ENCODE measurements around the gene ALK. TPM values are rescaled to one million over a fixed set of nuclear protein-coding genes. Genes with fewer than 3 reads are reported as not detected.

Gene ALK
- total and polyA plus RNA-seq, 2 donors = 0.19 to 0.21 TPM

GRCh38 chr2:29699045-29699444 lies 222.3 kb downstream of the ALK start:
- WGBS = 87% methylated on average over 4 of the region's 4 CpGs
- Histone ChIP-seq H3K27me3 (ENCODE audit: control insufficient read depth in 2 of 2, insufficient read depth in 1 of 2, low read length in 1 of 2) (no peaks in the 10 kb centered on the region), H3K4me3 (ENCODE audit: low read length in 2 of 2) (no peak overlapping the region), H3K4me1 (ENCODE audit: control insufficient read depth in 2 of 2, insufficient read depth in 2 of 2, low read length in 2 of 2) (no peaks in the 10 kb centered on the region), H3K27ac (ENCODE audit: low read depth in 1 of 2, low read length in 1 of 2) (no peak overlapping the region), H3K36me3 (ENCODE audit: control insufficient read depth in 2 of 2, insufficient read depth in 2 of 2, low read length in 1 of 2) (no peaks in the 10 kb centered on the region), H3K9me3 (ENCODE audit: control insufficient read depth in 2 of 2, insufficient read depth in 1 of 2, low read length in 1 of 2) (no peaks in the 10 kb centered on the region)
- no peak for DNase-seq (ENCODE audit: low read depth in 6 of 9, low spot score in 9 of 9)

DNA sequence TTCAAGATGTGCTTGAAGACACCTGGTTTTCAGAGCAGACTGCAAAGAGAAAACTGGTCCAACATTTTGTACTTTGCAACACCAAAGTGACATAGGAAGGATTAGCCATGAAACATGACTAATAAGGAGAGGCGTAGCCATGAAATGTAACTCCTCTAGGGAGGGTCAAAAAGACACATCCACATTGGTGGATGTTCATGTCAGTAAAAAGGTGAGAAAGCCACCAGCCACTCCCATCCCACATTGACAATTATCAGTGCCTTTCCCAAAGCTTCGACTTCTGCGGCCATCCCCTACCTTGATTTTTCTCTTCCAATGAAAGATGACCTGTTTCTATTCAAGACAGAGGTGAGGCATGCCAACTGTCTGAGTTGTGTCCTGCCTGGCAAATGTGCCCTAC lies 223.2 kb downstream of the ALK start:
- no peak overlapping the region for H3K27ac ChIP-seq (ENCODE audit: low read depth in 1 of 2, low read length in 1 of 2)
- H3K27me3 ChIP-seq (ENCODE audit: control insufficient read depth in 2 of 2, insufficient read depth in 1 of 2, low read length in 1 of 2) = no peaks in the 10 kb centered on the region
- DNase-seq (ENCODE audit: low read depth in 6 of 9, low spot score in 9 of 9) = no peak
- H3K4me3 ChIP-seq (ENCODE audit: low read length in 2 of 2) = no peak overlapping the region
- H3K36me3 ChIP-seq (ENCODE audit: control insufficient read depth in 2 of 2, insufficient read depth in 2 of 2, low read length in 1 of 2) = no peaks in the 10 kb centered on the region
- no peaks in the 10 kb centered on the region for H3K9me3 ChIP-seq (ENCODE audit: control insufficient read depth in 2 of 2, insufficient read depth in 1 of 2, low read length in 1 of 2)
- no peaks in the 10 kb centered on the region for H3K4me1 ChIP-seq (ENCODE audit: control insufficient read depth in 2 of 2, insufficient read depth in 2 of 2, low read length in 2 of 2)
- WGBS = 96% methylated on average over 3 of the region's 3 CpGs

DNA sequence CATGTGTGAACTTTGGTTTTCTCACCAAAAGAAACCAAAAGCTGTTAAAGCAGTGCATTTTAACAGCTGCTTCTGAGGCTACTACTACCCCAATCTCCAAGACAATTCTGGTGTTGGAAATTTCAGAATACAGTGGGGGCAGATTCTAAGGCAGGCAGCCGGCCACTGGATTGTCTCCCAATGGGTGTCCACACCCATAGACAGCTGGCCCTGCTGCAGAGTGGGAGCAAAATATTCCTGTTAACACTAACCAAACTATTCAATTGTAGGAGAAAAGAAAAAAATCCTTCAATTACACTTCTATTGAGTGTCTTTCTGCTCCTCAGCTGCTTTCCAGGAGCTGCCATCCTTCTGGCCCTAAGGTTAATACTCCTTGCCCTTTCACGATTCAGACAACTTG lies 223.7 kb downstream of the ALK start:
- H3K9me3 ChIP-seq (ENCODE audit: control insufficient read depth in 2 of 2, insufficient read depth in 1 of 2, low read length in 1 of 2) = no peaks in the 10 kb centered on the region
- no peaks in the 10 kb centered on the region for H3K4me1 ChIP-seq (ENCODE audit: control insufficient read depth in 2 of 2, insufficient read depth in 2 of 2, low read length in 2 of 2)
- DNase-seq (ENCODE audit: low read depth in 6 of 9, low spot score in 9 of 9) = no peak
- no peaks in the 10 kb centered on the region for H3K36me3 ChIP-seq (ENCODE audit: control insufficient read depth in 2 of 2, insufficient read depth in 2 of 2, low read length in 1 of 2)
- no peak overlapping the region for H3K4me3 ChIP-seq (ENCODE audit: low read length in 2 of 2)
- H3K27ac ChIP-seq (ENCODE audit: low read depth in 1 of 2, low read length in 1 of 2) = no peak overlapping the region
- H3K27me3 ChIP-seq (ENCODE audit: control insufficient read depth in 2 of 2, insufficient read depth in 1 of 2, low read length in 1 of 2) = no peaks in the 10 kb centered on the region
- 97% methylated on average over 2 of the region's 2 CpGs for WGBS

DNA sequence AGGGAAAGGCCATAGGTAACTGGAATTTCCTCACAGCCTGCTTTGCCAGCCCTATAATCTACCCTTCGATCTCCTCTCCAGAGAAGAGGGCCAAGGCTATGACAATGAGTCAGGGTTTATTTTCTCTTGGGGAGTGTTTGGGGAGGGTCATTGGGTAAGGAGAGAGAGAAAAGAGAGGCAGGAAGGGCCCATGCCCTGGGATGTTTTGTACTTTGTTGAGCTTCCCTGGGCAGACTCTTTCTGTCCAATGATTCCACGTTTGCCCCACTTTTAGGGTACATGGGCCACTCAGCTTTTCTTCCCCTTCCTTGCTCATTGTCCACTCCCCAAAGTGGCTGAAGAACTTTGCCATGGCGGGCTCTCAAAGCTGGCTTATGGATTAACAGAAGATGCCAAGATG lies 224.2 kb downstream of the ALK start:
- 92% methylated on average over 3 of the region's 3 CpGs for WGBS
- Histone ChIP-seq H3K27me3 (ENCODE audit: control insufficient read depth in 2 of 2, insufficient read depth in 1 of 2, low read length in 1 of 2) (no peaks in the 10 kb centered on the region), H3K4me3 (ENCODE audit: low read length in 2 of 2) (no peak overlapping the region), H3K27ac (ENCODE audit: low read depth in 1 of 2, low read length in 1 of 2) (no peak overlapping the region), H3K4me1 (ENCODE audit: control insufficient read depth in 2 of 2, insufficient read depth in 2 of 2, low read length in 2 of 2) (no peaks in the 10 kb centered on the region), H3K9me3 (ENCODE audit: control insufficient read depth in 2 of 2, insufficient read depth in 1 of 2, low read length in 1 of 2) (no peaks in the 10 kb centered on the region), H3K36me3 (ENCODE audit: control insufficient read depth in 2 of 2, insufficient read depth in 2 of 2, low read length in 1 of 2) (no peaks in the 10 kb centered on the region)
- no peak for DNase-seq (ENCODE audit: low read depth in 6 of 9, low spot score in 9 of 9)

GRCh38 chr2:29694741-29695140 lies 226.6 kb downstream of the ALK start:
- H3K9me3 ChIP-seq (ENCODE audit: control insufficient read depth in 2 of 2, insufficient read depth in 1 of 2, low read length in 1 of 2) = no peaks in the 10 kb centered on the region
- 95% methylated on average over 5 of the region's 5 CpGs for WGBS
- no peak overlapping the region for H3K4me3 ChIP-seq (ENCODE audit: low read length in 2 of 2)
- H3K27ac ChIP-seq (ENCODE audit: low read depth in 1 of 2, low read length in 1 of 2) = no peak overlapping the region
- no peak for DNase-seq (ENCODE audit: low read depth in 6 of 9, low spot score in 9 of 9)
- H3K4me1 ChIP-seq (ENCODE audit: control insufficient read depth in 2 of 2, insufficient read depth in 2 of 2, low read length in 2 of 2) = no peaks in the 10 kb centered on the region
- no peaks in the 10 kb centered on the region for H3K27me3 ChIP-seq (ENCODE audit: control insufficient read depth in 2 of 2, insufficient read depth in 1 of 2, low read length in 1 of 2)
- H3K36me3 ChIP-seq (ENCODE audit: control insufficient read depth in 2 of 2, insufficient read depth in 2 of 2, low read length in 1 of 2) = no peaks in the 10 kb centered on the region

DNA sequence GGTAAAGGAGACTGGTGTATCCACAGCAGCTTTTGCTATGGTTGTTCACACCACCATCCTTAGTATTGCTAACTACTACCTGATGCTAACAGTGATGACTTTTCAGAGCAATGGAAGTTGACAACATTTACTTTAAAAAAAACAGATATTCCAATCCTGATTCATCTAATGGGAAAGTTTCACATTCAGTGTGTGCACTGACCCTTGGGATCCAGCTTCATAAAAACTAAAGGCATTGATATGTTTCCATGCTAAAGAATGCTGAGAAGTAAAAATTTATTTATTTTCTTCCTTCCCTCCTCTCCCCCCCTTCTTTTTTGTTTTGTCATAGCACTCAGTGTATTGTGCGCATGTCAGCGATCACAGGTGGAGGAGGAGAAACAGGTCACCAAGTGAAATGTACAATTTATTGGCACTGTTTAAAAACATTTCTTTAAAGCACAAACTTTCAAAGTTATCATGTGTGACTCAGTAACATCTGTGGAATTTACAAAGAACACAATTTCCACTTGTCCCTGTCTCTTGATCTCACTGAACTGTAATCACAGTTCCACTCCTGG lies 229.9 kb downstream of the ALK start:
- Histone ChIP-seq H3K27ac (ENCODE audit: low read depth in 1 of 2, low read length in 1 of 2) (no peak overlapping the region), H3K9me3 (ENCODE audit: control insufficient read depth in 2 of 2, insufficient read depth in 1 of 2, low read length in 1 of 2) (no peaks in the 10 kb centered on the region), H3K27me3 (ENCODE audit: control insufficient read depth in 2 of 2, insufficient read depth in 1 of 2, low read length in 1 of 2) (no peaks in the 10 kb centered on the region), H3K4me1 (ENCODE audit: control insufficient read depth in 2 of 2, insufficient read depth in 2 of 2, low read length in 2 of 2) (no peaks in the 10 kb centered on the region), H3K36me3 (ENCODE audit: control insufficient read depth in 2 of 2, insufficient read depth in 2 of 2, low read length in 1 of 2) (no peaks in the 10 kb centered on the region), H3K4me3 (ENCODE audit: low read length in 2 of 2) (no peak overlapping the region)
- 94% methylated on average over 2 of the region's 2 CpGs for WGBS
- DNase-seq (ENCODE audit: low read depth in 6 of 9, low spot score in 9 of 9) = no peak

DNA sequence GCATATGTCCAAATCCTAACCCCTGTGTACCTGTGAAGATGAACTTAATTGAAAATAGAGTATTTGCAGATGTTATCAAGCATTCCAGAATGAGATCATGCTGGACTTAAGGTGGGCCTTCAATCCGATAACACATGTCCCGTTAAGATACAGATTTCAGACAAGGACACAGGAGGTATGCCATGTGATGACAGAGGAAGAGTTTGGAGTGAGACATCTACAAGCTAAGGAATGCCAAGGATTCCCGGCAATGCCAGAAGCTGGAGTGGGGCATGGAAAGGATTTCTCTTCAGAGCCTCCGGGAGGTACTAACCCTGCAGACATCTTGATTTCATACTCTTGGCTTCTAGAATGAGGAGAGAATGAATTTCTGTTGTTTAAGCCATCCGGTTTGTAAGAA lies 231.7 kb downstream of the ALK start:
- DNase-seq (ENCODE audit: low read depth in 6 of 9, low spot score in 9 of 9) = no peak
- Histone ChIP-seq H3K27ac (ENCODE audit: low read depth in 1 of 2, low read length in 1 of 2) (no peak overlapping the region), H3K4me1 (ENCODE audit: control insufficient read depth in 2 of 2, insufficient read depth in 2 of 2, low read length in 2 of 2) (no peaks in the 10 kb centered on the region), H3K9me3 (ENCODE audit: control insufficient read depth in 2 of 2, insufficient read depth in 1 of 2, low read length in 1 of 2) (no peaks in the 10 kb centered on the region), H3K4me3 (ENCODE audit: low read length in 2 of 2) (no peak overlapping the region), H3K27me3 (ENCODE audit: control insufficient read depth in 2 of 2, insufficient read depth in 1 of 2, low read length in 1 of 2) (no peaks in the 10 kb centered on the region), H3K36me3 (ENCODE audit: control insufficient read depth in 2 of 2, insufficient read depth in 2 of 2, low read length in 1 of 2) (no peaks in the 10 kb centered on the region)
- 97% methylated on average over 5 of the region's 5 CpGs for WGBS

DNA sequence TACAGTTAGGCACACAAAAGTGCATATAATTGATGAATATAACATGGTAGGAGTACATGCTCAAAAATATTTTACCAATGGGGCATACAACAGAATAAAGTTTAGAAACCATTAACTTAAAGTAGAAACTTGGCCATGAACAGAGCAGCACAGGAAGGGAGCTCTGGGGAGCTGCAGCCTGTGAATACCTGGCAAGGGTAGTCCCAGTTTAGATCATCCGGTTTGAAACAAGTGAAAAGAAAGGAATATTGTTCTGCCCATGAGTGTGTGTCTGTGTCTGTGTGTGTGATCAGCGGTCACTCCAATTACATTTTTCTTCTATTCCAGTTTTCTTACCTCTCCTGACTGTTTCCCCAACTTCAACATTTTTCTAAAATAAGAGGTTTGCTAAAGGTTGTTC lies 233.0 kb downstream of the ALK start:
- DNase-seq (ENCODE audit: low read depth in 6 of 9, low spot score in 9 of 9) = no peak
- Histone ChIP-seq H3K27me3 (ENCODE audit: control insufficient read depth in 2 of 2, insufficient read depth in 1 of 2, low read length in 1 of 2) (no peaks in the 10 kb centered on the region), H3K36me3 (ENCODE audit: control insufficient read depth in 2 of 2, insufficient read depth in 2 of 2, low read length in 1 of 2) (no peaks in the 10 kb centered on the region), H3K4me3 (ENCODE audit: low read length in 2 of 2) (no peak overlapping the region), H3K27ac (ENCODE audit: low read depth in 1 of 2, low read length in 1 of 2) (no peak overlapping the region), H3K4me1 (ENCODE audit: control insufficient read depth in 2 of 2, insufficient read depth in 2 of 2, low read length in 2 of 2) (no peaks in the 10 kb centered on the region), H3K9me3 (ENCODE audit: control insufficient read depth in 2 of 2, insufficient read depth in 1 of 2, low read length in 1 of 2) (no peaks in the 10 kb centered on the region)
- WGBS = 90% methylated on average over 2 of the region's 2 CpGs

DNA sequence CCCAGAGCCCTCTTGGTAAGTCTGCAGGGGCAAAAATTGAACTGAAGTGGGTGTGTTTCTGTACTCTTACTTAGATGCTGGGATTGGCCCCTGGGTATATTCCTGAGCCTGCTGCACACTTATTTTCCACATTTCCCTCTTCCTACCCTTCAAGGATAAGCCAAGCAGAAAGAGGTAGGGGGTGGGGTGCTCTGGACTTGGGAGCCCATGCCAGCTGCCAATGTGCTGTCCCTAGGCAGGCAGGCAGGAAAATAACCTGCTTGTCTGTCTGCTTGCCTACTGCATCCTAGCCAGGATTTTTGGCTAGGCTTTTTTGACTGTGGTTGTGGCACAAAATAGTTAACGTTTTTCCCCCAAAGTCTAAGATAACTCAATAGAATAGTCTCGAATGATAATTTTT lies 234.3 kb downstream of the ALK start:
- H3K27me3 ChIP-seq (ENCODE audit: control insufficient read depth in 2 of 2, insufficient read depth in 1 of 2, low read length in 1 of 2) = no peaks in the 10 kb centered on the region
- H3K27ac ChIP-seq (ENCODE audit: low read depth in 1 of 2, low read length in 1 of 2) = no peak overlapping the region
- WGBS = 93% methylated on average over 2 of the region's 2 CpGs
- H3K36me3 ChIP-seq (ENCODE audit: control insufficient read depth in 2 of 2, insufficient read depth in 2 of 2, low read length in 1 of 2) = no peaks in the 10 kb centered on the region
- no peaks in the 10 kb centered on the region for H3K4me1 ChIP-seq (ENCODE audit: control insufficient read depth in 2 of 2, insufficient read depth in 2 of 2, low read length in 2 of 2)
- no peaks in the 10 kb centered on the region for H3K9me3 ChIP-seq (ENCODE audit: control insufficient read depth in 2 of 2, insufficient read depth in 1 of 2, low read length in 1 of 2)
- no peak for DNase-seq (ENCODE audit: low read depth in 6 of 9, low spot score in 9 of 9)
- no peak overlapping the region for H3K4me3 ChIP-seq (ENCODE audit: low read length in 2 of 2)

GRCh38 chr2:29676886-29677453 lies 244.4 kb downstream of the ALK start:
- H3K36me3 ChIP-seq (ENCODE audit: control insufficient read depth in 2 of 2, insufficient read depth in 2 of 2, low read length in 1 of 2) = no peaks in the 10 kb centered on the region
- H3K4me1 ChIP-seq (ENCODE audit: control insufficient read depth in 2 of 2, insufficient read depth in 2 of 2, low read length in 2 of 2) = no peaks in the 10 kb centered on the region
- DNase-seq (ENCODE audit: low read depth in 6 of 9, low spot score in 9 of 9) = no peak
- H3K27ac ChIP-seq (ENCODE audit: low read depth in 1 of 2, low read length in 1 of 2) = no peak overlapping the region
- no peaks in the 10 kb centered on the region for H3K27me3 ChIP-seq (ENCODE audit: control insufficient read depth in 2 of 2, insufficient read depth in 1 of 2, low read length in 1 of 2)
- H3K9me3 ChIP-seq (ENCODE audit: control insufficient read depth in 2 of 2, insufficient read depth in 1 of 2, low read length in 1 of 2) = no peaks in the 10 kb centered on the region
- H3K4me3 ChIP-seq (ENCODE audit: low read length in 2 of 2) = no peak overlapping the region
